Measurements from ENCODE around the gene SWAP70.

DNA sequence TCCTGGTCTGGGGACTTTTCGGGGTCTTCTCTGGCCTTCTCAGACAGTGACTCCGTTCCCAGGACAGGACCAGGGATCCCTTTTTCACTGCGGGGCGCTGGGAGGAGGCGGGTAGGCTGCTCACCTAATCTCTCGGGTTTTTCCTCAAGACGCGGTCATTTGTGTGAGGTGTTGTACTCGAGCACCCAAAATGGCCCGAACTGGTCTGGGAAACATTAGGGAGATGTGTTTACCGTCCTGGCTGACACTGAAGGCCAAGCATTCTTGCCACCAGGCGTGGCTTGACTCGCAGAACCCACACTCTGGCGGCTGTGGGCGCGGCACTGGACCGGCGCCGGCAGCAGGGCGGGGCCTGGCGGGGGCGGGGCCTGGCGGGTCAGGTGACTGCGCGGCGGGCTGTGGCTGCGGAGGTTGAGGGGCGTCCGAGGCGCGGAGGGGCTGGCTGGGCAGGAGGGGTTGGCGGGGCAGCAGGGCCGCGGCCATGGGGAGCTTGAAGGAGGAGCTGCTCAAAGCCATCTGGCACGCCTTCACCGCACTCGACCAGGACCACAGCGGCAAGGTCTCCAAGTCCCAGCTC is at the start of gene SWAP70:
- TF ChIP-seq, protein P1, sequence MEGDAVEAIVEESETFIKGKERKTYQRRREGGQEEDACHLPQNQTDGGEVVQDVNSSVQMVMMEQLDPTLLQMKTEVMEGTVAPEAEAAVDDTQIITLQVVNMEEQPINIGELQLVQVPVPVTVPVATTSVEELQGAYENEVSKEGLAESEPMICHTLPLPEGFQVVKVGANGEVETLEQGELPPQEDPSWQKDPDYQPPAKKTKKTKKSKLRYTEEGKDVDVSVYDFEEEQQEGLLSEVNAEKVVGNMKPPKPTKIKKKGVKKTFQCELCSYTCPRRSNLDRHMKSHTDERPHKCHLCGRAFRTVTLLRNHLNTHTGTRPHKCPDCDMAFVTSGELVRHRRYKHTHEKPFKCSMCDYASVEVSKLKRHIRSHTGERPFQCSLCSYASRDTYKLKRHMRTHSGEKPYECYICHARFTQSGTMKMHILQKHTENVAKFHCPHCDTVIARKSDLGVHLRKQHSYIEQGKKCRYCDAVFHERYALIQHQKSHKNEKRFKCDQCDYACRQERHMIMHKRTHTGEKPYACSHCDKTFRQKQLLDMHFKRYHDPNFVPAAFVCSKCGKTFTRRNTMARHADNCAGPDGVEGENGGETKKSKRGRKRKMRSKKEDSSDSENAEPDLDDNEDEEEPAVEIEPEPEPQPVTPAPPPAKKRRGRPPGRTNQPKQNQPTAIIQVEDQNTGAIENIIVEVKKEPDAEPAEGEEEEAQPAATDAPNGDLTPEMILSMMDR (IDR thresholded peaks at IDR 0.05; ENCODE audit: insufficient read depth, low read length, poor library complexity, severe bottlenecking): no peak
- no peak for TF ChIP-seq EZH2phosphoT487 (conservative IDR thresholded peaks at IDR 0.05; ENCODE audit: low read length)
